Astrocyte of the cerebellum (primary cell): ENCODE measurements around the gene ISCA2.
"Not testable (repeated sequence)": the region's sequence is repeated elsewhere in the genome, so short reads cannot be mapped to it uniquely, and the experiment has no call there.

Experiments used
- DNase-seq: peaks from one replicate; pipeline ENCODE4 v3.0.0-alpha.2; 2011; ENCODE audit warnings: low read depth
- H3K4me3 ChIP-seq: 2 replicates; pipeline ENCODE4 v1.5.1; 2011; ENCODE audit warnings: mild to moderate bottlenecking, low read depth, low read length, moderate library complexity
- in situ Hi-C: cut with HindIII; loops from 2 replicates; pipeline ENCODE4 v1.10.0; 2017; ENCODE audit warnings: low sequenced_read_pairs
- TF ChIP-seq, protein P1 (sequence below): IDR thresholded peaks from 2 replicates; pipeline ENCODE4 v1.5.1; 2012; ENCODE audit warnings: low read length, low read depth, moderate library complexity, mild to moderate bottlenecking; ENCODE audit errors: missing control alignments

ISCA2 gene

DNA sequence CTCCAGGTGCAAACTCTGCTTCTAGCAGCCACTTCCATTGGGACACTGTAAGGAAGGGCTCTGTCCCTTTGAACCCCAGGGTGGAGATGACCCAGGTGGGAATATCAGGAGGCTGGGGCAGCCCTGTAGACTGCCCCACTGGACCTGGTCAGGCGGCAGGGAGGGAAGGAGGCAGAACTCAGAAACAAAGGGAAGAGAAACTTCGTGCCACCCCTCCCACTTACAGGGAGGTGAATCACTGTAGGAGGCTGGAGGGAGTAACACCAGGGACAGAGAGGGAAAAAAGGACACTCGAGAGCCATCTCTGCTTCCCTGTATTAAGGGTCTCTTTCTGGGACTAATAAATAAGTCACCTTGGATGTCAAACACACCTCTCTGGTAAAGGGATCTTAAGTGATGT is 37.4 kb downstream of the ISCA2 start:
- no peak for DNase-seq
- H3K4me3 ChIP-seq, result no peak overlapping the region
- TF ChIP-seq, protein P1, sequence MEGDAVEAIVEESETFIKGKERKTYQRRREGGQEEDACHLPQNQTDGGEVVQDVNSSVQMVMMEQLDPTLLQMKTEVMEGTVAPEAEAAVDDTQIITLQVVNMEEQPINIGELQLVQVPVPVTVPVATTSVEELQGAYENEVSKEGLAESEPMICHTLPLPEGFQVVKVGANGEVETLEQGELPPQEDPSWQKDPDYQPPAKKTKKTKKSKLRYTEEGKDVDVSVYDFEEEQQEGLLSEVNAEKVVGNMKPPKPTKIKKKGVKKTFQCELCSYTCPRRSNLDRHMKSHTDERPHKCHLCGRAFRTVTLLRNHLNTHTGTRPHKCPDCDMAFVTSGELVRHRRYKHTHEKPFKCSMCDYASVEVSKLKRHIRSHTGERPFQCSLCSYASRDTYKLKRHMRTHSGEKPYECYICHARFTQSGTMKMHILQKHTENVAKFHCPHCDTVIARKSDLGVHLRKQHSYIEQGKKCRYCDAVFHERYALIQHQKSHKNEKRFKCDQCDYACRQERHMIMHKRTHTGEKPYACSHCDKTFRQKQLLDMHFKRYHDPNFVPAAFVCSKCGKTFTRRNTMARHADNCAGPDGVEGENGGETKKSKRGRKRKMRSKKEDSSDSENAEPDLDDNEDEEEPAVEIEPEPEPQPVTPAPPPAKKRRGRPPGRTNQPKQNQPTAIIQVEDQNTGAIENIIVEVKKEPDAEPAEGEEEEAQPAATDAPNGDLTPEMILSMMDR, result no peak
- in situ Hi-C loops, result no loop called here

DNA sequence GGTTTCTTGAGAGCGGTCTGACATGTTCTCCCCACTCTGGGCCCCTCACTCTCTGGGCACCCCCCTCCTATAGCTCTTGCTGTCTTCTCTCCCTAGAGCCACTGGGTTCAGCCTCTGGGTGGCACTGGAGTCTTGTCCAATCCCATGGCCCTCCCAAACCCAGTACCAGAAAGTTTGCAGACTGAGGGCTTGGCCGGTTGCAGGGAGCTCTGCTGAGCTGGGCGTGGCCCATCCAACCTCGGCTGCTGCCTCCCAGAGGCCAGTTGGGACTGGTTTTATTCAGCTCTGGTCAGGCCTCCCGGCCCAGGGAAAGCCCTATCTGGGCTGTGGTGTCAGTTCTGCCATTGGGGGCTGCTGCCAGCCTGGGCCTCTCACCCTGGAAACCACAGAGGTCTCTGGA is 37.9 kb downstream of the ISCA2 start:
- DNase-seq, result no peak
- TF ChIP-seq, protein P1, result peak; percentile 25
- H3K4me3 ChIP-seq, result no peak overlapping the region
- in situ Hi-C loops, result no loop called here

DNA sequence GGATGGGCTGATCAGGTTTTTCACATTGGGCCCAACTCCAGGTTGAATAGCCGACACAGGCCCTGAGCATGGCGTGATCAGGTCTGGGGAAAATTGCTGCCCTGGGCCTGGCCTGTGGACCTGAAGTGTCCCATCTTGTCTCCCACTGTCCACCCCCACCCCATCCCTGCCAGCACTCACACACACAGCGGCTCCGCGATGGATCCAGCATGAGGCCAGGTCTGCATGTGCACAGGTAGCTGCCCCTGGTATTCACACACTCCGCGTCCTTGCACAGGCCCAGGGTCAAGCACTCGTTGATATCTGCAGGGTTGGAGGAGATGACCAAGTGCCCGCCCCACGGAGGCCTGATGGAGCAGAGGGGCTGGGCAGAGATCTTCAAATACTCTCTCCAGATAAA is 38.7 kb downstream of the ISCA2 start:
- TF ChIP-seq, protein P1, result no peak
- no peak overlapping the region for H3K4me3 ChIP-seq
- DNase-seq, result no peak
- in situ Hi-C loops, result no loop called here

DNA sequence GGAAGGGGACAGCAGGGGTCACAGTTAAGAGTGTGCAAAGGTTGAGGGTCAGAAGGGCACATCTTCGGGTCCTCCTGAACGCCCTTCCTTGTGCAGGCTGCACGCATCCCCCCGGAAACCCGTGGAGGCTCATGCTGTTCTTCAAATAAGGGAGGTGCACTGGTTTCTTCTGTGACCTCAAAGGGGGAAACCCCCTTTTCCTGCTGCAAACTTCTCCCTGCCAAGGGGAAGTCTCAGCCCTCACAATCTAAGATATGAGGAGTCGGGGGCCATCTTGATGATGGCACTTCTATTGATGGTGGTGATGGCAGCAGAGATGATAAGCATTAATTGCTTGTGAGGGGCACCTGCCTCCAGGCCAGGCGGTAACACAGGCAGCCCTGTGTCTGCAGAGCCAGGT is 40.0 kb downstream of the ISCA2 start:
- DNase-seq, result no peak
- in situ Hi-C loops, result no loop called here
- no peak overlapping the region for H3K4me3 ChIP-seq
- TF ChIP-seq, protein P1, result no peak

DNA sequence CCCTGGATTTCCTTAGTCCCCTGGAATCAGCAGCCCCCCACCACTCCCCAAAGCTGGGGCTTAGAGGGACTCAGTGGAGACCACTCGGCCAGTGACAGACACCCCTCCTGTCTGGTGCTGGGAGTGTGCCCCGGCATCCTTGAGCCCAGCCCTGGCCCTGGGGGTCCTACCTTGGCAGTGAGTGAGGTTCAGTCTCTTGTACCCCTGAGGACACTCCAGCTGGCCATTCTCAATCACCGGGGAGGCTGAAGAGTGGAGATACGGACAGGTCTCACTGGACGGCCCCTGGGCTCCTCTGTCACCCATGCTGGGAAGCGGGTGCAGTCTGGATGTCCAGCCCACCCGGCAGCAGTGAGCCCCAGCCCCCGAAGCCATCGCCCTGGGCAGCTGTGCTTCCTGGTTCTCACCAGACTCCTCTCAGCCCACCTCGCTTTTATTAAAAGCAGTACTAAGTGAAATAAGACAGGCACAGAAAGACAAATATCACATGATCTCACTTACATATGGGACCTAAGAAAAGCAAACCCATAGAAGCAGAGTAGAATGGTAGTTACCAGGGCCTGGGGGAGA is 42.3 kb downstream of the ISCA2 start:
- no peak for DNase-seq
- in situ Hi-C loops, result no loop called here
- no peak overlapping the region for H3K4me3 ChIP-seq
- TF ChIP-seq, protein P1, result no peak

DNA sequence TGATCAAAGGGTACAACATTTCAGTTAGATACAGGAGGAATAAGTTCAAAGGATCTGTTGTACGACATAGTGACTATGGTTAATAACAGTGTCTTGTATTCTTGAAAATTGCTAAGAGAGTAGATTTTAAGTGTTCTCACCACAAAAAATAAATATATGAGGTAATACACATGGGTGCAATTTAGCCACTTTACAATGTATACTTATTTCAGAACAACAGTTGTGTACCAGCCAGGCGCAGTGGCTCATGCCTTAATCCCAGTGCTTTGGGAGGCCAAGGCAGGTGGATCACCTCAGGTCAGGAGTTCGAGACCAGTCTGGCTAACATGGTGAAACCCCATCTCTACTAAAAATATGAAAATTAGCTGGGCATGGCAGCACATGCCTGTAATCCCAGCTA is 42.8 kb downstream of the ISCA2 start:
- DNase-seq, in situ Hi-C loops, H3K4me3 ChIP-seq: not testable (repeated sequence)

DNA sequence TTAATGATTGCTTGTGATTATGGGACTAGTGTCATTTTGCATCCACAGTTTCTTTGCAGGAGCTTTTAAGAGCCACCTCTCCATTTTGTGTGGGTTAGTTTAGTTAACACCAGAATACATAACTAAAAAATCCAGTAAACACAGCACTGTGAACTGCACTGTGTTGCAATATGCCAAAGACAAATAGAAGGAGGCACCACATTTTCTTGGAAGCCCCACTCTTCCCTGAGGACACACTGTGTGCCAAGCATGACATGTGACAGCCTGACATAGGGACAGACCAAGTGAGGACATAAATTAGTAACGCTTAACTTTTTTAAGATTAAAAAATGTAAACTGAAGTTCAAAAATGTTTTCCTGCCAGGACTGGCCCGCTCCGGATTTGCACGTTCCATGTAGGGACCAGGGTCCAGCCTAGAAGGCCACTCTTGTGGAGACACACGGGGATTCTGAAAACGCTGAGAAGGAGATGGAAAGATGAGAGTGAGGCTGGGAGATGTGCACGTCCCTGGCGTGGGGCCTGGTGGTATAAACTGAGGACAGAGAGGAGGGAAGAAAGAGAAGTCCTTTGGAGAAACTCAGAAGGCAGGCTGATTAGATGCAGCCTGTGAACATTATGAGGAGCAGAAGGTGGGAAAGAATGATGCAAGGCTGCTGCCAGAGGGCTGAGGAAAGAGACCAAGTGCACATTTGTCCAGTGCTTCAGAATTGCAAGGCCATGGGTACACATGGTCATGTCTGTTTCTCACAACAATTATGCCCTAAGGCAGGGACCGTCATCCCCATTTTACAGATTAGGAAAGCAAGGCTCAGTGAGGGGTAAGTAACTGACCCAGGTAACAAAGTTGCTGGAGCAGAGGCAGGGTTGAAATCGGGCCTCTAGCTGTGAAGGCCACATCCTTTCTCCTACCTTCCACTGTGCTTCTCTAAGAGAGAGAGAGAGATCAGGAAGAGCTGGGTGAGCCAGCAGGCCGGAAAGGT is 45.1 kb downstream of the ISCA2 start:
- in situ Hi-C loops, result no loop called here
- no peak for DNase-seq

More for the DNA sequence above, 45.1 kb downstream of the ISCA2 start:
- no peak overlapping the region for H3K4me3 ChIP-seq
- TF ChIP-seq, protein P1, result no peak
